EL (cell line): ENCODE measurements around the gene TEX28.
"Not testable (repeated sequence)": the region's sequence is repeated elsewhere in the genome, so short reads cannot be mapped to it uniquely, and the experiment has no call there.

ENCODE experiments used
- DNase-seq: peaks from one replicate; pipeline ENCODE4 v3.0.0-alpha.2; 2016

TEX28 gene

GRCh38 chrX:154310616-154311536 is 16.0 kb upstream of the TEX28 start:
- peak; percentile 16 for DNase-seq

GRCh38 chrX:154309041-154309775 is 14.3 kb upstream of the TEX28 start:
- no peak for DNase-seq

- peak; percentile 40 for DNase-seq
Measured at GRCh38 chrX:154308108-154308946, 13.4 kb upstream of the TEX28 start.

GRCh38 chrX:154307202-154307601 is 12.3 kb upstream of the TEX28 start:
- no peak for DNase-seq

- no peak for DNase-seq
Measured at GRCh38 chrX:154305541-154306205, 10.7 kb upstream of the TEX28 start.

- no peak for DNase-seq
Measured at GRCh38 chrX:154304846-154305245, 9.9 kb upstream of the TEX28 start.

- DNase-seq: no peak
Measured at GRCh38 chrX:154303476-154303875, 8.6 kb upstream of the TEX28 start.

GRCh38 chrX:154302998-154303397 is 8.1 kb upstream of the TEX28 start:
- DNase-seq: not testable (repeated sequence)

- DNase-seq: no peak
Measured at GRCh38 chrX:154300816-154301215, 5.9 kb upstream of the TEX28 start.

GRCh38 chrX:154298312-154298711 is 3.4 kb upstream of the TEX28 start:
- no peak for DNase-seq

- no peak for DNase-seq
Measured at GRCh38 chrX:154296731-154297130, 1.8 kb upstream of the TEX28 start.

- no peak for DNase-seq
Measured at GRCh38 chrX:154295664-154296310, 863 bp upstream of the TEX28 start, which contains the start of gene TKTL1. Gene TKTL1 (plus strand): TSS chrX:154295795. CDS start chrX:154295860, 65 bp downstream.

GRCh38 chrX:154286406-154286805 is 8.5 kb downstream of the TEX28 start:
- DNase-seq: not testable (repeated sequence)

GRCh38 chrX:154284489-154285338 is 10.2 kb downstream of the TEX28 start:
- DNase-seq: not testable (repeated sequence)

- not testable (repeated sequence) for DNase-seq
Measured at GRCh38 chrX:154269245-154269644, 25.7 kb downstream of the TEX28 start.

- not testable (repeated sequence) for DNase-seq
Measured at GRCh38 chrX:154263072-154263471, 31.9 kb downstream of the TEX28 start.

GRCh38 chrX:154258711-154259110 is 36.2 kb downstream of the TEX28 start:
- not testable (repeated sequence) for DNase-seq

GRCh38 chrX:154257282-154257681 is 37.6 kb downstream of the TEX28 start, which contains the start of gene OPN1MW3:
Gene OPN1MW3 (plus strand): TSS chrX:154257582. CDS start chrX:154257620, 38 bp downstream.
- not testable (repeated sequence) for DNase-seq

- not testable (repeated sequence) for DNase-seq
Measured at GRCh38 chrX:154248076-154248475, 46.8 kb downstream of the TEX28 start.

GRCh38 chrX:154247377-154248045 is 47.4 kb downstream of the TEX28 start:
- DNase-seq: not testable (repeated sequence)
